ENCODE data around the gene COQ2.

GRCh38 chr4:83268491-83268890, 16.1 kb downstream of the COQ2 start:
- TF ChIP-seq CTCF (IDR thresholded peaks at IDR 0.05): no peak
- TF ChIP-seq POLR2A (IDR thresholded peaks at IDR 0.05): no peak

Measured in heart left ventricle (tissue), 13 donors.